RCC 7860 (cell line): Measurements from ENCODE around the gene FCRL5.
A peak's percentile ranks its signal among the peaks of the same experiment; 100 is the strongest.
"Not testable (repeated sequence)": the region's sequence is repeated elsewhere in the genome, so short reads cannot be mapped to it uniquely, and the experiment has no call there.

ENCODE experiments used
- DNase-seq: peaks from one replicate; pipeline ENCODE4 v3.0.0-alpha.2; 2015; ENCODE audit warnings: low spot score
- FAIRE-seq: peaks from 2 replicates; lab custom pipeline; 2012; peaks lifted over from hg19 to GRCh38; lab: Jason Lieb, UNC

FCRL5 gene

DNA sequence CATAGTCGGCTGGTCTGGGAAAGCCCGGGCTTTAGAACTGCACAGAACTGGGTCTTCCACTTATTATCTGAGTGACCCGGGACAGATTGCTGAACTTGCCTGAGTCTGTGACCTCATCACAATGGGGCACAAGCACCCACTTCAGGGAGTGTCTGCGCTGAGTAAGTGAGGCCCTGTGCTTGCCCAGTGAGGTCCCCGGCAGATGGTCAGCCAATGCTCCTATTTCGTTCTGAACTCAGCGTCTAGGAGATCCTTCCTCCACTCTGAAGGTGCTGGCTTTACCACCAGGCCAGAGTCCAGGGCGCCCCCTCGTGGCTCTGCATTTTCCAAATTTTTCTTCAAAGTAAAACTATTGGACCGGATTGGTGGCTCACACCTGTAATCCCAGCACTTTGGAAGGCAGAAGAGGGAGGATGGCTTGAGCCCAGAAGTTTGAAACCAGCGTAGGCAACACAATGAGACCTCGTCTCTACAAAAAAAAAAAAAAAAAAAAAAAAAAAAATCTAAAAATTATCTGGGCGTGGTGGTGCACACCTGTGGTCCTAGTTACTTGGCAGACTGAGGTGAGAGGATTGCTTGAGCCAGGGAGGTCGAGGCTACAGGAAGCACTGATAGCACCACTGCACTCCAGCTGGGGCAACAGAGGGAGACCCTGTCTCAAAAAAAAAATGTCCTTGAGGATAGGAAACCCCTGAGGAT lies 61.7 kb downstream of the FCRL5 start:
- peak; percentile 51 for DNase-seq
- no peak for FAIRE-seq

DNA sequence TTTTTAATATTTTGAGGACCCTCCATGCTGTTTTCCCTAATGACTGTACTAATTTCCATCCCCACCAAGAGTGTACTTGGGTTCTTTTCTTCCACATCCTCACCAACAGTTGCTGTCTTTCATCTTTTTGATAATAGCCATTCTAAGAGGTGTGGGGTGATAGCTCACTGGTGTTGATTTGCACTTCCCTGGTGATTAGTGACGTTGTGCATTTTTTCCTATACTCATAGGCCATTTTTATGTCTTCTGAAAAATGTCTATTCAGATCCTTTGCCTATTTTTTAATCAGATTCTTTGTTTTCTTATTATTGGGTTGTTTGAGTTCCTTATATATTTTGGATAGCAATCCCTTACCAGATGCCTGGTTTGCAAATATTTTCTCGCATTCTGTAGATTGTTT lies 64.2 kb downstream of the FCRL5 start:
- FAIRE-seq (no peak), DNase-seq (no peak)

DNA sequence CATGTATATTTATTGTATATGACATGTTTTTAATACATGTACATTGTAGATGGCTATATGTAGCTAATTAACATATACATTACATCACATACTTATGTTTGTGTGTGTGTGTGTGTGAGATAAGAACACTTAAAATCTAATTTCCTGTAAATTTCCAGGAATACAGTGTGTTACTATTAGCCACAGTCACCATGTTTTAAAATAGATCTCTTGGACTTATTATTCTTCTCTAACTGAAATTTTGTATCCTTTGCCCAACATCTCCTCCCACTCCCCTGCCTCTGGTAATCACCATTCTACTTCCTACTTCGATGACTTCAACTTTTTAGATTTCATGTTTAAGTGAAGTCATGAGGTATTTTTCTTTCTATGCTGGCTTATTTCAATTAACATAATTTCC lies 64.8 kb downstream of the FCRL5 start:
- no peak for DNase-seq
- no peak for FAIRE-seq

DNA sequence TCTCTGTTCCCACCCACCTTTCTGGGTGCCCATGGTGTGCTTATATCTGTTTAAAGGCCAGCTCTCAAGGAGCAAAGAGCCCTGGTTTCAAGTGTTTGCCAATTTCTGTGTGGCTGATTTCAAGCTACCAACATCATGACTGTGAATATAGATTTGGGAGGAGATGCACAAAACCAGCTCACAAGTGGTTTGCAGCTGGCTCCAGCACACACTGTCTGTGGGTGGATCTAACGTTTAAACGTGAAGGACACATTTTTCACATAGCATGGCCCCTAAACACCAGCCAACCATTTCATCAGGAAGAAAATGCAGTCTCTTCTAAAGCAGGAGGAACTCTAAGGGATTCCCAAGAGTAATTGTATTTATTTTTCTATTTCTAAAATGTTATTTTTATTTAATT lies 65.2 kb downstream of the FCRL5 start:
- no peak for DNase-seq
- no peak for FAIRE-seq

DNA sequence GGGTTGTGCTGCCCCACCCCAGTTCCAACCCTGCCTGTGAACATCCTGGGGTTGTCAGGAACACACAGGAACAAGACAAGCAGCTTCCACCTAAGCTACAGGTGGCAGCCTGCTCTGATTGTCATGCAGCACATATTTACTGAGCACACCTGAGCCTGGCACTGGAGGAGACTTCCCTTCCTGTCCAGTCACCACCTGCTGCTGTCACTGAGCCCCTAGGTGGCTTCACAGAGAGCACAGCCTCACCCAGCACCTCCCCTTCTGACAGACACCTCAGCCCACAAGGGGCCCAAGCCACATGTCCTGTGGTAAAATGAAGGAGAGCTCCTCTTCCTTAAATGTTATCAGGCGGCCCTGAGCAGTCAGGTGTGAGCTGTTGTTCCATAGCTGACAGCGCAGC lies 65.9 kb downstream of the FCRL5 start:
- DNase-seq, FAIRE-seq: not testable (repeated sequence)

DNA sequence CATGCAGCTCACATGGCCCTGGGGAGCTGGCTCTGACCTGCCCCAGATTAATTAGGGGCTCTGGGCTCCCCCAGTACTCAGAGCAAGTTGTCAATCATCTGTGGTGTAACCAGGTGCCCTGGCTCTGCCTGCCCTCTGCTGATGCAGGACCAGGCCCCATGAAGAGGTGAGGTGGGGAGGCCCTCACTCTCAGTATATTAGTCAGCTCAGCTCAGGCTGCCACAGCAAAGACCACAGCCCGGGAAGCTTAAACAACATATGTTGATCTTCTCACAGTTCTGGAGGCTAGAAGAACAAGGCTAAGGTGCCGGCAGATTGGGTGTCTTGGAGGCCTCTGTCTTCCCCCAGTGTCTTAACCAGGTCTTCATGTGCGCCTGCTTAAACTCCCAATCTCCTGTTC lies 66.5 kb downstream of the FCRL5 start:
- FAIRE-seq (no peak), DNase-seq (no peak)

DNA sequence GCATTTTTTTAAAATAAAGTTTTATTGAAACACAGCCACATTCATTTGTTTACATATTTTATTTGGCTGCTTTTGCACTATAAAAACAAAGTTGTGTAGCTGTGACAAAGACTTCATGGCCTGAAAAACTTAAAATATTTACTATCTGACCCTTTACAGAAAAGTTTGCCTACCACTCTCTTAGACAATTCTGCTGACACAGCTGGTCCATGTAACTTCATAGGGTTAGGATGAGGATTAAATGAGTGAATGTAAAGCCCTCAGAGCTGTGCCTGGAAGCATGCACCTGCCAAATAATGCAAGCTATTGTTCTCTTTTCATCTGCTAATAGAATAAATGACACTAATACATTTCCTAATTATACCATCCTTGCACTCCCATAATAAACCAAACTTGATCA lies 67.7 kb downstream of the FCRL5 start:
- DNase-seq = no peak
- no peak for FAIRE-seq

DNA sequence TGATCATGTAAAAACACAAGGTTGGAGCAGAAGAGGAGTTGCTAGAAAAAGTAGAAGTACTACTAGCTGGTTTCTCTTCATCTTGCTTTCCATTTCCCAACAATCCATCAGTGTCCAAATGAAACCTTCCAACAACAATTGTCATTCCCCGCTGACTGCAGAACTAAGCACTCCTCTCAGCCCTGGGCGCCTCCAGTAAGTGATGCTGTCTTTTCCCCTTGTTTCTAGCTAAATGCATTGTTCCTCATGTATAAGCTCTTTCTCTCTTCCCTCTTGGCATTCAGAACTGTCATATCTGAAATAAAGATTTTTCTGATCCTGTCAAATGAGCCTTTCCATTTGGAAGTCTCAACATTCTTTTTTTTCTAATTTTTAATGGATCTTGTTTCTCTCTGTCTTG lies 68.7 kb downstream of the FCRL5 start:
- DNase-seq = no peak
- no peak for FAIRE-seq

DNA sequence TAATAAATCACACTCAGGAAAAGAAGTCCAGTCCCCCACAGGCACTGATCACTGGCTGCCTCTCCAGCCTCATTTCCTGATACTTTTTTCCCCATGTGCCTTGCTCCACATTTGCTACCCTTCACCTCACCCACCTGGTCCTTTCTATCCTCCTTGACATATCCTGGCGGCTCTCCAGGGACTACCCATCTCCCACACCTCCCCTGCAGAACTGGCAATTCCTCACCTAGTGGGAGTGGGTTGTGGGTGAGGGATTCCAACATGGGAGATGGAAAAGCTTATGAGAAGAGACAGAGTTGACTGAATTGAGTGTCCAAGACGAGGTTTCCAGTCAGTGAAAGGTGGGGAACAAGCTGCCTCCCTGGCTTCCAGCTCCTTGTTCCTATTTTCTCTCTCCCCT lies 69.6 kb downstream of the FCRL5 start:
- DNase-seq = no peak
- FAIRE-seq = no peak

DNA sequence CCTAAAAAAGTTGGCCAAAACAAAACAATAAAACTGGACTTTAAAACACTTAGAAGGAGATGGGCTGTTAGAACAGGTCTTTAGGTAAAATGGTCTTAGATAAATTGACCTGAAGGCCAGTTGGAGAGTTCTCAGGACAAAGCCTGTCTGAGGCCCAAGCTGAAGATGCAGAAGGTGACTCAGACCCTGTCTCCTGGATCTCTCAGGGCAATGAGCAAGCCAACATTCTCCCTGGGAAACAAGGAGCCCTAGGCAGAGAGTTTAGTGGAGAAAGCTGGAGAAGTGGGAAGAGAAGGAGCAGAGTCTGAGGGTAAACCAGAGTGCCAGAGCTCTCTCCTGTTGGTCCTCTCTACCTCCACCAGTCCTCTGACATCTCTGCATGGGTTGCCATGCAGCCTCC lies 70.1 kb downstream of the FCRL5 start:
- FAIRE-seq (no peak), DNase-seq (no peak)

DNA sequence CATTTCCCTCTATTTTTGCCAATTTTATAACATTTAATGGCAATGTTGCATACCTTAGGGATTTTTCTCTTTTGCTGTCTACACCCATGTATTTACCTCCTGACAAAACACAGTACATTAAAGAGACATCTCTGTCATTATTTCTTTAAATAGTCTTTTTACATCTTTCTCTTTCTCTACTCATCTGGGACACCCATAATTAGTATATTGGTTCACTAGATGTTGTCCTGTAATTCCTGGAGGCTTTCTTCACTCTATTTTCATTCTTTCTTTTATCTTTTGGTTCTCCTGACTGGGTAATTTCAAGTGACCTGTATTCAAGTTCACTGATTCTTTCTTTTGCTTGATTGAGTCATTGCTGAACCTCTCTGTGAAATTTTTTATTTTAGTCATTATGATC lies 74.3 kb downstream of the FCRL5 start:
- no peak for DNase-seq

DNA sequence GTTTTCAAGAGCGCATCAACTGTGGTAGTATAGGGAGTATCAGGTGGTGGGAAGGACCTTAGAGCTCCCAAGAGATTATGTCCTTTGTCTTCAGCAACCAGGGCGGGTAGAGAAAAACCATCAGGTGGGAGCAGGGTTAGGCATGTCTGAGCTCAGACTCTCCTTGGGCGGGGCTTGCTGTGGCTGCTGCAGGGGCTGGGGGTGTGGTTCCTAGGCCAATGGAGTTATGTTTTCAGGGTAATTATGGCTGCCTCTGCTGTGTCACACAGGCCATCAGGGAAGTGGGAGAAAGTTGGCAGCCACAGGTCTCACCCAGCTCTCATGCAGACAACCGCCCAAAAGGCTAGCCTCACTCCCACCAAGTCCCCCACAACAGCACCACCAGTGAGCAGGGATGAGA lies 74.9 kb downstream of the FCRL5 start:
- DNase-seq = no peak
- no peak for FAIRE-seq

More for the DNA sequence above, 74.3 kb downstream of the FCRL5 start:
- no peak for FAIRE-seq

DNA sequence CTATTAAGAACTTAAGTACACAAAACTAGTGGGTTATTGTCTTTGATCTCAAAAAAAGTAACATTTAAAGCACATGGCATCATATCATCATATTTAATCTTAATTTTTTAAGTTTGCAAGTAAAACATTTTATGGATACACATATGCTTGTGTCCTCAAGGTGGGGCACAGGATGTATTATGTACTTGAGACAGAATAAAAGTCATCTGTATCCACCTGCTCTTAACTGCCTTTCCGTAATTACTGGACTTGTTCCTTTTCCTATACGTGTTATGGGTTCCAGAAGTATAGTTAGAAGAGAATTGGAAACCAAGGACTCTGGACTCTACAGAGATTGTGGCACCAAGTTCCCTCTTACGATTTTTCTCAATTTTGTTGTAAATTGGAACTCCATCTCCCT lies 79.4 kb downstream of the FCRL5 start:
- FAIRE-seq = no peak

DNA sequence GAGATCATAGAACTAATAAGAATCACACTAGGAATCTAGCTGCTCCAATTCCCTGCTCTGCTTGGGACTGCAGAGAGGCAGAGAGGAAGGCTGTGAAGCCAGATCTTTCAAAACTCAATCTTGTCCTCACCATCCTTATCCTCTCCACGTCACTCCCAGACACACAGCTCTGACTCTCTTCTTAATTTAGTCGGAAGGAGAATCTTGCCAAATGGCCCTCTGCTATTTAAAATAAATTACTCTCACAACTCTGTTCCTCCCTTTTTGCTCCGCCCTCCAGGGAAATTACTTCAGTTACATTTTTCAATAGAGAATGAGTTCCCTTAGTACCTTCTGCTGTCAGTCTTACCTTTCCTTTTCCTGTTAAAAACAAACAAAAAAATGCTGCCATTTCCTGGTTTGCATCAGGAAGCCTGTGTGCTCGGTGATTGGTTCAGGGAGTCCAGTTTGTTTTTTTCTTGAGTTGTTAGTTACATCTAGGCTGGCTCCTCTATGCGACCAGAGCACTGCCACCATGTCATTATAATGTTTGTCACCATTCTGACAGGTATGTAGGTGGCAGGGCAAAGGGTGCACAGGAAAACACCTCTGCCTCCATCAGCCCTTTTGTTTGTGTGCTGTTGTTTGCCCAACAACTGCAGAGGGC lies 80.1 kb downstream of the FCRL5 start:
- DNase-seq (no peak), FAIRE-seq (no peak)

More for the DNA sequence above, 79.4 kb downstream of the FCRL5 start:
- no peak for DNase-seq

DNA sequence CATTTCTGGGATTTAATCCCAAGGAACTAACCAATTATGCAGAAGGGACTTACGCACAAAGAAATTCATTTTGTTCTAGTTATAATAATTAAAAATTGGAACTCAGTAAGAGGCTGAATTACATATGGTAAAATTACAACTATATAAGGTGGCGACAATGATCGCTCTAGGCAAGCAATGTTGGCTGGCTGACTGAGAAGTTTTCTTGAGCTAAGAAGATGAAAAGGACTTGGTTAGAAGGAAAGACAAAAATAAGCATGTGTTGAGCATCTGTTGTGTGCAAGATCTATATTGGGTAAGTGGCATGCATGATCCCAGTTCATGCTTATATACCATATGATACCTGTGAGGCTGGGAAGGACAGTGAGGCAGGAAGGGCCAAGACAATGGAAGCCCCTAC lies 80.8 kb downstream of the FCRL5 start:
- FAIRE-seq = no peak
- no peak for DNase-seq

DNA sequence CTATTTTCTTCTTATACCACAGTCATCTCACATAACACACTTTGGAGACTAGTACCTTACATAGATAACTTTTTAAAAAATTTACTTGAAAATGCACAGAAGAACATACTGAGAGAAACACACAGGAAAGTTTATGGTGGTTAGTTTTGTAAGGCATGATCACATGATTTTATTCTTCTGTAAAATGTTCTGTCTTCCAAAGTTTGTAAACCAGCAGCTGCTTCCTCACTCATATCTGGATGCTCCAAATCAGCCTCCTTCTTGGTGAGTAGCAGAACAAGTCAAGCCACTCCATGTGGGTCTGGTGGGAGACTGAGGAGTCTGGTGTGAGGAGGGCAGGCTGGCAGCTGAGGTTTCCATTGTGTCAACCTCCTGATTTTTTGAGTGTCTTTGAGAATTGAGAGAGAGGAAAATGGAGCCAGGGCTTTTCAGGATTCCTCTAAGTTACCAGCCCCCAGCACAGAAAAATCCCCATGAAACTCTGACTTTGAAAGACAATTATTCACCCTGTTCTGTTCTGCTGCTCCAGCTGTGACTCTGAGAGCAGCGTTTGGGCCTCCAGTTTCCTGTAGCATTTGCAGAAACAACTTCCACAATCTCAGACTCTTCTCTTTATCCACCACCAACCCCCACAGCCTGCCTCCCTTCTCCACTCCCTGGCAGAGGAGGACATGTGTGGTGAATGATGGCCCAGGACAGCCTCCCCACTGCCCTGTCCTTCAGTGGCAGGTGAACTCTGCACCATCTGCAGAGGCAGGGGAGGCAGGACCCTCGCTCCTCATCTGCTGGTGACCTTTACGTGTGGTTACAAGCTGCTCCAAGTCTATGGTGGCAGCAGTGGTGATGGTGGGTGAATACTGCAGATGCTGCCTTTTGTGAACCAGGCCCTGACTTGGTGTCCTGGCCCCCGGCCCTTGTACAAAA lies 82.3 kb downstream of the FCRL5 start:
- DNase-seq (no peak), FAIRE-seq (no peak)

DNA sequence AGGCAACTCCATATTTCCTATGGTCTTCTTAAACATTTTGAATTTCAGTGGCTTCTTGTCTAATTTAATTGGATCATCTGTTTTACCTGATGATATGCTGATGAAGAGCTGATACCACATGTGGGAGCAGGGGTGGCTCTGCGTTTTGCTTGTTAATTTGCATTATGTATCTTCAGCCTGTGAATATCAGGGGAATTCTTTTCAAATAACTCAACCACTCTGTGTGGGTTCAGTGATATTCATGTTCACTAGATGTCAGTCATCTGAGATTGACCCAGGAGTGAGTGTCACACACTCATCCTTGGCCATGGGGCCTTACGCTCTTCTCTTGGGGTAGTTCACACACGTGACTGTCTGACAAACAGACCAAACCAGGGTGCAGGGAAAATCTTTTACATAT lies 83.0 kb downstream of the FCRL5 start:
- no peak for FAIRE-seq

DNA sequence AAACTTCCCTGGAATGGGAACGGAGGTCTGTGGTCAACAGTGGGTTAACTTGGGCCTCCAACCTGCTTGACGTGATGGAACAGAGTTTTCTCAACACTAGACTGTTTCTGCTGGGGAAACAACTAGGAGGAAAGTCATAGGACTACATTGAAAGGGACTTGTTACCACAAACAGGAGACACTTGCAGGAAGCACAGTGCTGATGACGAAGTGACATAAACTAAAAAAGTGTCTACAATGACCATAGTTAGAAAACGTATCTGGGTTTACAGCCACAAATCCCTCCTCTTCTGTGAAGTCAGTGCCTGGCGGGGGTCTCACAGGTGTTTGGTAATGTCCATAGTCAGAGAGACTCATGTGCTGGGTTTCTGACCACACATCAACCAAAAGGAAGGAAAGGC lies 86.3 kb downstream of the FCRL5 start:
- DNase-seq (no peak), FAIRE-seq (no peak)

More for the DNA sequence above, 83.0 kb downstream of the FCRL5 start:
- no peak for DNase-seq
